Activated T-cell treated with anti-CD3 and anti-CD28 coated beads for 4 hours (primary cell): ENCODE results near the gene ATP2B2.

Experiments used
- DNase-seq: peaks from one replicate; pipeline ENCODE4 v3.0.0-alpha.2; 2020

The ATP2B2 gene

GRCh38 chr3:10468613-10469354, 36.6 kb downstream of the ATP2B2 start:
- no peak for DNase-seq

GRCh38 chr3:10467904-10468612, 37.3 kb downstream of the ATP2B2 start:
- no peak for DNase-seq

- no peak for DNase-seq
Observed at GRCh38 chr3:10467204-10467603, 38.2 kb downstream of the ATP2B2 start.

- no peak for DNase-seq
Observed at GRCh38 chr3:10466186-10466585, 39.2 kb downstream of the ATP2B2 start.

- DNase-seq = no peak
Observed at GRCh38 chr3:10465161-10465560, 40.2 kb downstream of the ATP2B2 start.

- DNase-seq = no peak
Observed at GRCh38 chr3:10463533-10464434, 41.6 kb downstream of the ATP2B2 start.

GRCh38 chr3:10462641-10463532, 42.5 kb downstream of the ATP2B2 start:
- DNase-seq = no peak

- no peak for DNase-seq
Observed at GRCh38 chr3:10460951-10461545, 44.3 kb downstream of the ATP2B2 start.

- no peak for DNase-seq
Observed at GRCh38 chr3:10459954-10460754, 45.2 kb downstream of the ATP2B2 start.

GRCh38 chr3:10457560-10457959, 47.8 kb downstream of the ATP2B2 start:
- DNase-seq = no peak

- no peak for DNase-seq
Observed at GRCh38 chr3:10456981-10457380, 48.4 kb downstream of the ATP2B2 start.

GRCh38 chr3:10455545-10455914, 49.9 kb downstream of the ATP2B2 start:
- no peak for DNase-seq

- DNase-seq = no peak
Observed at GRCh38 chr3:10454907-10455544, 50.4 kb downstream of the ATP2B2 start.

- no peak for DNase-seq
Observed at GRCh38 chr3:10453431-10454163, 51.8 kb downstream of the ATP2B2 start.

GRCh38 chr3:10450494-10451440, 54.6 kb downstream of the ATP2B2 start:
- DNase-seq = no peak

- DNase-seq = no peak
Observed at GRCh38 chr3:10449436-10449835, 56.0 kb downstream of the ATP2B2 start.

GRCh38 chr3:10448544-10448943, 56.8 kb downstream of the ATP2B2 start:
- no peak for DNase-seq

- no peak for DNase-seq
Observed at GRCh38 chr3:10447527-10448260, 57.7 kb downstream of the ATP2B2 start.
